ENCODE results near the gene CD59.
"Not testable (repeated sequence)": the region's sequence is repeated elsewhere in the genome, so short reads cannot be mapped to it uniquely, and the experiment has no call there.

CD59 gene

GRCh38 chr11:33713151-33713855, 22.9 kb downstream of the CD59 start:
- TF ChIP-seq CTCF (IDR thresholded peaks at IDR 0.05; ENCODE audit: low read depth, low read length) (no peak), POLR2A (IDR thresholded peaks at IDR 0.05; ENCODE audit: extremely low read depth, insufficient read length) (no peak), MYC (IDR thresholded peaks at IDR 0.05; ENCODE audit: low read depth, low read length) (no peak)
- TF ChIP-seq, protein P1, sequence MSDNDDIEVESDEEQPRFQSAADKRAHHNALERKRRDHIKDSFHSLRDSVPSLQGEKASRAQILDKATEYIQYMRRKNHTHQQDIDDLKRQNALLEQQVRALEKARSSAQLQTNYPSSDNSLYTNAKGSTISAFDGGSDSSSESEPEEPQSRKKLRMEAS (IDR thresholded peaks at IDR 0.05; ENCODE audit: low read depth, low read length): no peak
- no peak overlapping the region for H3K4me3 ChIP-seq (ENCODE audit: low read depth, low read length)
- DNase-seq (ENCODE audit: low read depth): peak; percentile 25

DNA sequence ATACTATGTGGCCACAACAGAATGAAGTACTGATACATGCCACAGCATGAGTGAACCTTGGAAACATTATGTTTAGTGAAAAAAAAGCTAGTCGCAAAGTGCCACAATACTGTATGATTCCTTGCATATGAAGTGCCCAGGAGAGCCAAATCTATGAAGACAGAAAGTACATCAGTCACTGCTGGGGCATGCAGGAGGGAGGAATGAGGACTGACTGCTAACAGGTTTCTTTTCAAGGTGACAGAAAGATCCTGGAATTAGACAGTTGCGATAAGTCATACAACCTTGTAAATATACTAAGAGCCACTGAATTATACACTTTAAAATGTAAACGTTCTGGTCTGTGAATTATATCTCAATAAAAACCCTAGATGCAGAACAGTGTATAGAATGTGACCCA, 23.8 kb downstream of the CD59 start:
- no peak for DNase-seq (ENCODE audit: low read depth)
- H3K4me3 ChIP-seq (ENCODE audit: low read depth, low read length): no peak overlapping the region
- TF ChIP-seq CTCF (IDR thresholded peaks at IDR 0.05; ENCODE audit: low read depth, low read length) (no peak), MYC (IDR thresholded peaks at IDR 0.05; ENCODE audit: low read depth, low read length) (no peak), POLR2A (IDR thresholded peaks at IDR 0.05; ENCODE audit: extremely low read depth, insufficient read length) (no peak)
- TF ChIP-seq, protein P1 (IDR thresholded peaks at IDR 0.05; ENCODE audit: low read depth, low read length): no peak

- TF ChIP-seq CTCF (IDR thresholded peaks at IDR 0.05; ENCODE audit: low read depth, low read length): no peak
- no peak for TF ChIP-seq POLR2A (IDR thresholded peaks at IDR 0.05; ENCODE audit: extremely low read depth, insufficient read length)
- TF ChIP-seq MYC (IDR thresholded peaks at IDR 0.05; ENCODE audit: low read depth, low read length): no peak
- TF ChIP-seq, protein P1 (IDR thresholded peaks at IDR 0.05; ENCODE audit: low read depth, low read length): no peak
- DNase-seq (ENCODE audit: low read depth): no peak
These were observed 26.8 kb downstream of the CD59 start for GRCh38 chr11:33709466-33709865.

GRCh38 chr11:33708985-33709384, 27.2 kb downstream of the CD59 start:
- H3K4me3 ChIP-seq (ENCODE audit: low read depth, low read length): no peak overlapping the region
- no peak for DNase-seq (ENCODE audit: low read depth)
- TF ChIP-seq MYC (IDR thresholded peaks at IDR 0.05; ENCODE audit: low read depth, low read length) (no peak), POLR2A (IDR thresholded peaks at IDR 0.05; ENCODE audit: extremely low read depth, insufficient read length) (no peak), CTCF (IDR thresholded peaks at IDR 0.05; ENCODE audit: low read depth, low read length) (no peak)
- TF ChIP-seq, protein P1 (IDR thresholded peaks at IDR 0.05; ENCODE audit: low read depth, low read length): no peak

More at GRCh38 chr11:33709466-33709865, 26.8 kb downstream of the CD59 start:
- no peak overlapping the region for H3K4me3 ChIP-seq (ENCODE audit: low read depth, low read length)

- not testable (repeated sequence) for H3K4me3 ChIP-seq (ENCODE audit: low read depth, low read length)
These were observed 28.4 kb downstream of the CD59 start for GRCh38 chr11:33707831-33708230.

GRCh38 chr11:33706966-33707365, 29.3 kb downstream of the CD59 start:
- no peak overlapping the region for H3K4me3 ChIP-seq (ENCODE audit: low read depth, low read length)
- DNase-seq (ENCODE audit: low read depth): no peak
- TF ChIP-seq MYC (IDR thresholded peaks at IDR 0.05; ENCODE audit: low read depth, low read length) (no peak), CTCF (IDR thresholded peaks at IDR 0.05; ENCODE audit: low read depth, low read length) (no peak), POLR2A (IDR thresholded peaks at IDR 0.05; ENCODE audit: extremely low read depth, insufficient read length) (no peak)
- TF ChIP-seq, protein P1 (IDR thresholded peaks at IDR 0.05; ENCODE audit: low read depth, low read length): no peak

More at GRCh38 chr11:33707831-33708230, 28.4 kb downstream of the CD59 start:
- not testable (repeated sequence) for DNase-seq (ENCODE audit: low read depth)

Data from NB4 (cell line).